ENCODE measurements around the gene ATP23. TPM values are rescaled to one million over a fixed set of nuclear protein-coding genes. Genes with fewer than 3 reads are reported as not detected.

The ATP23 gene
- total RNA-seq, 1 experiment from 2014 or later = 10.3 TPM

GRCh38 chr12:57935331-57935730, 6.0 kb upstream of the ATP23 start:
- in situ Hi-C loops (cut with HindIII; ENCODE audit: low pct_unique_long_range_greater_than_20kb, low sequenced_read_pairs) (no loop called here), intact Hi-C loops (cut with micrococcal nuclease; ENCODE audit: unreplicated experiment) (no loop called here)
- POLR2A ChIA-PET = interaction anchor here (0.7 kb wide), 1 partner anchor 38 kb away, joined by 4 read pairs; no protein-coding TSS in a partner anchor
- no TSS peak for BruUV-seq (replicated peaks)
- TF ChIP-seq CTCF (IDR thresholded peaks at IDR 0.05) (no peak), SIN3A (IDR thresholded peaks at IDR 0.05; ENCODE audit: borderline replicate concordance, insufficient read depth, low read depth, low read length) (no peak), POLR2AphosphoS5 (IDR thresholded peaks at IDR 0.05; ENCODE audit: low read depth, low read length) (no peak), REST (IDR thresholded peaks at IDR 0.05; ENCODE audit: insufficient read depth in 1 of 2, low read depth in 2 of 2, low read length in 1 of 2) (no peak), TCF7L2 (IDR thresholded peaks at IDR 0.05; ENCODE audit: low read depth, low read length) (no peak)
- no peak for ATAC-seq
- peak overlapping the region; percentile 94 for H3K27ac ChIP-seq (ENCODE audit: low read length)
- H3K36me3 ChIP-seq (ENCODE audit: control insufficient read depth, insufficient read depth, low read length) = no peaks in the 10 kb centered on the region; the same call in 1 of the 2 replicates
- no peaks in the 10 kb centered on the region for H3K27me3 ChIP-seq (ENCODE audit: control insufficient read depth, insufficient read depth, low read length)
- no peaks in the 10 kb centered on the region for H3K9me3 ChIP-seq (ENCODE audit: control insufficient read depth, insufficient read depth, low read depth, low read length)
- H3K4me3 ChIP-seq (ENCODE audit: low read depth in 2 of 2, low read length in 2 of 2) = peak overlapping the region; percentile 61 to 88
- peaks cover 13% of the 10 kb centered on the region for H3K4me1 ChIP-seq (ENCODE audit: control insufficient read depth, insufficient read depth, low read length)
- CTCF ChIA-PET = no interaction called here
- DNase-seq (ENCODE audit: low read depth, low spot score) = no peak

- no TSS peak for BruUV-seq (replicated peaks)
- TF ChIP-seq POLR2AphosphoS5 (IDR thresholded peaks at IDR 0.05; ENCODE audit: low read depth, low read length) (peak; percentile 93), CTCF (IDR thresholded peaks at IDR 0.05) (no peak), SIN3A (IDR thresholded peaks at IDR 0.05; ENCODE audit: borderline replicate concordance, insufficient read depth, low read depth, low read length) (peak; percentile 76; the same call in 1 of the 2 replicates)
- peak; percentile 80 for DNase-seq (ENCODE audit: low read depth, low spot score)
- no peaks in the 10 kb centered on the region for H3K9me3 ChIP-seq (ENCODE audit: control insufficient read depth, insufficient read depth, low read depth, low read length)
- H3K36me3 ChIP-seq (ENCODE audit: control insufficient read depth, insufficient read depth, low read length) = no peaks in the 10 kb centered on the region; the same call in 1 of the 2 replicates
- peaks cover 18% of the 10 kb centered on the region for H3K4me1 ChIP-seq (ENCODE audit: control insufficient read depth, insufficient read depth, low read length)
- peak; percentile 99 for ATAC-seq
- POLR2A ChIA-PET = interaction anchor here (0.7 kb wide), 1 partner anchor 39 kb away, joined by 4 read pairs; no protein-coding TSS in a partner anchor
- H3K4me3 ChIP-seq (ENCODE audit: low read depth in 2 of 2, low read length in 2 of 2) = peak overlapping the region; percentile 61 to 88
- in situ Hi-C loops (cut with HindIII; ENCODE audit: low pct_unique_long_range_greater_than_20kb, low sequenced_read_pairs) = no loop called here
- H3K27me3 ChIP-seq (ENCODE audit: control insufficient read depth, insufficient read depth, low read length) = no peaks in the 10 kb centered on the region
- CTCF ChIA-PET = no interaction called here
- H3K27ac ChIP-seq (ENCODE audit: low read length) = peak overlapping the region; percentile 94
- intact Hi-C loops (cut with micrococcal nuclease; ENCODE audit: unreplicated experiment) = no loop called here
These were observed 5.4 kb upstream of the ATP23 start for GRCh38 chr12:57935839-57936512.
